Karpas-422 (cell line): Measurements from ENCODE around the gene NUP93. TPM values are rescaled to one million over a fixed set of nuclear protein-coding genes. Genes with fewer than 3 reads are reported as not detected.
"Not testable (repeated sequence)": the region's sequence is repeated elsewhere in the genome, so short reads cannot be mapped to it uniquely, and the experiment has no call there.

Experiments
- DNase-seq: peaks from one replicate; pipeline ENCODE4 v3.0.0-alpha.2; 2015
- H2AFZ ChIP-seq: fragments of 200-600 bp; sonication (generic); 2 replicates; pipeline ENCODE4 v1.6.1; 2014; ENCODE audit warnings: antibody characterized with exemption, low read length, mixed read lengths
- H3K27ac ChIP-seq: fragments of 200-600 bp; sonication (generic); 2 replicates; pipeline ENCODE4 v1.5.1; 2014; ENCODE audit warnings: mild to moderate bottlenecking, low read length, moderate library complexity
- H3K27me3 ChIP-seq: fragments of 200-600 bp; sonication (generic); 2 replicates; pipeline ENCODE4 v1.6.1; 2014; ENCODE audit warnings: low read length, mixed read lengths
- H3K36me3 ChIP-seq: fragments of 200-600 bp; sonication (generic); 2 replicates; pipeline ENCODE4 v1.6.1; 2014; ENCODE audit warnings: low read length, mixed read lengths; ENCODE audit not compliant: insufficient read depth
- H3K4me1 ChIP-seq: fragments of 200-600 bp; sonication (generic); 2 replicates; pipeline ENCODE4 v1.6.1; 2014; ENCODE audit warnings: mild to moderate bottlenecking, low read length, mixed read lengths
- H3K4me2 ChIP-seq: fragments of 200-600 bp; sonication (generic); 2 replicates; pipeline ENCODE4 v1.6.1; 2014; ENCODE audit warnings: low read length, low read depth, mild to moderate bottlenecking; ENCODE audit not compliant: poor library complexity, severe bottlenecking
- H3K4me3 ChIP-seq: fragments of 200-600 bp; sonication (generic); 2 replicates; pipeline ENCODE4 v1.5.1; 2014; ENCODE audit warnings: mild to moderate bottlenecking, antibody characterized with exemption, low read length, mixed read lengths
- H3K79me2 ChIP-seq: fragments of 200-600 bp; sonication (generic); 2 replicates; pipeline ENCODE4 v1.6.1; 2014; ENCODE audit warnings: mild to moderate bottlenecking, low read length, mixed read lengths
- H3K9ac ChIP-seq: fragments of 200-600 bp; sonication (generic); 2 replicates; pipeline ENCODE4 v1.6.0; 2014; ENCODE audit warnings: low read length
- H3K9me2 ChIP-seq: fragments of 200-600 bp; sonication (generic), shearing (Covaris generic); replicated peaks from 2 replicates; pipeline ENCODE4 v1.6.0; 2014; ENCODE audit warnings: mild to moderate bottlenecking, low read length, moderate library complexity; ENCODE audit not compliant: insufficient read depth
- H3K9me3 ChIP-seq: fragments of 300-700, 200-600 bp; sonication (generic); 2 replicates; pipeline ENCODE4 v1.6.1; 2014; ENCODE audit warnings: low read length, mixed read lengths
- H4K20me1 ChIP-seq: fragments of 200-600 bp; sonication (generic); 2 replicates; pipeline ENCODE4 v1.6.1; 2014; ENCODE audit warnings: mild to moderate bottlenecking, antibody characterized with exemption, low read length, low read depth; ENCODE audit not compliant: insufficient read depth
- total RNA-seq: library from RNA; depleted of rRNA; stranded (reverse); fragments of >200 nt; shearing (Covaris generic); gene quantifications from 2 replicates; pipeline ENCODE4 v1.2.3, GENCODE V29; 2014; ENCODE audit warnings: low replicate concordance

The NUP93 gene
- total RNA-seq, 1 experiment from 2014 or later: 116 TPM

DNA sequence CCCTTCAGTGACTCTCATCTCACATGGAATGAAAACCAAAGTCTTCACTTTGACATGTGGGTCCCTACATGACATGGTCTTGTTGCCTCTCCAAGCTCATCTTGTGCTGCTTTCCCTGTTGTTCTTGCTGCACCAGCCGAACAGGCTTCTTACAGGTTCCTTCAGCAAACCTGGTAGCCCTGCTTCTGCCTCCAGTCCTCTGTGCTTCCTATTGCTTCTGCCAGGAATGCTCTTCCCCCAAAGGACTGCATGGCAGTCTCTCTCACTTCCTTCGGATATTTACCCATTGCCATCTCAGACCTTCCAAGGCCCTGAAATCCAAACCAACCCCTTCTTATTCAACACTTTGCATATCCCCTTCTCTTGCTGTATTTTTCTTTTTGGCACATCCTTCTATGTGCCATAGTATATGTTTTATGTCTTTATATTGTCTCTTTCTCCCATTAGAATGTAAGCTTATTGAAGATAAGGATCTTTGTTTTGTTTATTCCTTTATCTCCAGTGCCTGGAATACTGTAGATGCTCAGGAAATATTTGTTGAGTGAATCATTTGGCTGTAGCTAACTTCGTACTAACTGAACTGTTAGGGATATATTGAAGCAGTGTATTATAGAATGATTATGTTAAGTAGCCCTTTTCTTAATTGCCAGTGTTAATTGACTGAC lies 77.2 kb downstream of the NUP93 start:
- Histone ChIP-seq H3K9ac (no peak overlapping the region), H3K79me2 (peaks cover 21% of the 10 kb centered on the region), H3K27ac (no peak overlapping the region), H3K36me3 (peaks cover 22% of the 10 kb centered on the region; the same call in 1 of the 2 replicates), H3K27me3 (no peaks in the 10 kb centered on the region), H2AFZ (no peak overlapping the region), H3K9me2 (no peaks in the 10 kb centered on the region), H3K4me3 (no peak overlapping the region), H3K4me1 (no peaks in the 10 kb centered on the region), H4K20me1 (no peaks in the 10 kb centered on the region), H3K4me2 (no peak overlapping the region), H3K9me3 (no peaks in the 10 kb centered on the region)
- DNase-seq: no peak

DNA sequence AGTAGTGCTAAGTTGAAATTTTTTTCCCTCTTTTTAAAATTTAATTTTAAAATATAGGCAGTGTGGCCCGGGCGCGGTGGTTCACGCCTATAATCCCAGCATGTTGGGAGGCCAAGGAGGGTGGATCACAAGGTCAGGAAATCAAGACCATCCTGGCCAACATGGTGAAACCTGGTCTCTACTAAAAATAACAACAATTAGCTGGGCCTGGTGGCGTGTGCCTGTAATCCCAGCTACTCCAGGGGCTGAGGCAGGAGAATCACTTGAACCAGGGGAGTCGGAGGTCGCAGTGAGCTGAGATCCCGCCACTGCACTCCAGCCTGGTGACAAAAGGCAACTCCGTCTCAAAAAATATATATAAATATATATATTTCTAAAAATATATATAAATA lies 77.7 kb downstream of the NUP93 start:
- not testable (repeated sequence) for DNase-seq, H3K27ac ChIP-seq, H2AFZ ChIP-seq, H3K27me3 ChIP-seq, H3K9me2 ChIP-seq, H3K4me3 ChIP-seq, H4K20me1 ChIP-seq, H3K9me3 ChIP-seq, H3K4me2 ChIP-seq, H3K4me1 ChIP-seq, H3K9ac ChIP-seq
- H3K36me3 ChIP-seq: peaks cover 22% of the 10 kb centered on the region; the same call in 1 of the 2 replicates
- H3K79me2 ChIP-seq: peaks cover 16% of the 10 kb centered on the region; the same call in 1 of the 2 replicates

DNA sequence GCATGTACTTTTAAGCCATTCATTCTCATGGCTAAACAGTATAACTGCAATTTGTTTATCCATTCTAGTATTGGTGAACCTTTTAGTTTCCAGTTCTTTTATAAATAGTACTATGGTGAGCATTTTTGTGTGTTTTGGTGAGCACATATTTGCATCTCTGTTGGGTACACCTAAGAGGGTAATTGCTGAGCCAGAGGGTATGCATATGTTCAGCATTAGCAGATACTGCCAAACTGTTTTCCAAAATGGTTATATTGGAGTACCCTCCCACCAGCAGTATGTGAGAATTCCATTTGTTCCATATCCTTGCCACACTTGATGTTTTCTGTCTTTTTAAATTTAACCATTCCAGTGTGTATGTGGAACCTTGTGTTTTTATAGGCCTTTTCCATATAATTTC lies 81.0 kb downstream of the NUP93 start:
- H3K27ac ChIP-seq: no peak overlapping the region
- no peak overlapping the region for H2AFZ ChIP-seq
- no peak overlapping the region for H3K4me2 ChIP-seq
- peaks cover 9% of the 10 kb centered on the region for H3K4me1 ChIP-seq
- no peak overlapping the region for H3K9ac ChIP-seq
- peaks cover 37% of the 10 kb centered on the region for H3K79me2 ChIP-seq
- H3K9me3 ChIP-seq: no peaks in the 10 kb centered on the region
- H3K4me3 ChIP-seq: no peak overlapping the region
- DNase-seq: no peak
- peaks cover 16% of the 10 kb centered on the region; the same call in 1 of the 2 replicates for H3K36me3 ChIP-seq
- H3K27me3 ChIP-seq: no peaks in the 10 kb centered on the region
- no peaks in the 10 kb centered on the region for H4K20me1 ChIP-seq
- no peaks in the 10 kb centered on the region for H3K9me2 ChIP-seq

DNA sequence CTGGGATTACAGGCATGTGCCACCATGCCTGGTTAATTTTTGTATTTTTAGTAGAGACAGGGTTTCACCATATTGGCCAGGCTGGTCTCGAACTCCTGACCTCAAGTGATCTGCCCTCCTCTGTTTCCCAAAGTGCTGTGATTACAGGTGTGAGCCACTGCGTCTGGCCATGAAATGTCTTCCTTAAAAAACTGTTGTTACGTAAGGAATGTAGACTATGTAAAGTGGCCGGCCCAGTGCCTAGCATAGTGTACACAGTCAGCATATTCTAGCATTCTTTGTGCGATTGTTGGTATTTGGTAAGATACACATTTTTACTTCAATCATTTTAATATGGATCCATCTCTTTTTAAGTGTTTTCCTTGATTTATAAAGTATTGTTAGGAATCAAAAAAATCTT lies 81.7 kb downstream of the NUP93 start:
- not testable (repeated sequence) for H3K4me2 ChIP-seq, H3K9ac ChIP-seq, H3K9me3 ChIP-seq, H4K20me1 ChIP-seq, DNase-seq, H3K9me2 ChIP-seq, H3K4me3 ChIP-seq, H2AFZ ChIP-seq, H3K36me3 ChIP-seq, H3K27ac ChIP-seq, H3K27me3 ChIP-seq
- H3K79me2 ChIP-seq: peaks cover 43% of the 10 kb centered on the region
- H3K4me1 ChIP-seq: peaks cover 15% of the 10 kb centered on the region

DNA sequence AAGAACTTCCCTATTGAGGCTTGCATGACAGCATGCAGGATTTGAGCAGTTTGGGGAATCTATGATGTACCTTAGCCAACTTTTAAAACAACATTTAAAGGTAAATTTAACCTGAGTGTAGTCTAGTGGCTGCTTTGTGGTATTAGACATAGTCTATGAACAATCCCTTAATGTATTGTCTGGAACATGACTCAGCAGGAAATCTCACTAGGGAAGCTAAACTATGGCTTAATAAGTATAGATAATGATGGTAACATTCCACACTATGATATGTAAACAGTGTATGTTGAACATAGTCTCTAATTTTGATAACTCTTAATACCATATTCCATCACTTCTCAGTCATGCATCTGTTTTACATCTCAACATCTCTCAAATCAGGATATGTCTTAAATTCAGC lies 83.0 kb downstream of the NUP93 start:
- Histone ChIP-seq H3K4me2 (no peak overlapping the region), H3K9me2 (no peaks in the 10 kb centered on the region), H3K79me2 (peaks cover 54% of the 10 kb centered on the region), H3K27me3 (no peaks in the 10 kb centered on the region), H3K27ac (0 out of 2 replicates have a peak overlapping the region, but pooled peaks have one; percentile 1), H4K20me1 (no peaks in the 10 kb centered on the region), H3K9me3 (no peaks in the 10 kb centered on the region), H2AFZ (no peak overlapping the region), H3K4me3 (no peak overlapping the region), H3K4me1 (peaks cover 24% of the 10 kb centered on the region), H3K36me3 (peaks cover 4% of the 10 kb centered on the region; the same call in 1 of the 2 replicates), H3K9ac (no peak overlapping the region)
- DNase-seq: no peak

DNA sequence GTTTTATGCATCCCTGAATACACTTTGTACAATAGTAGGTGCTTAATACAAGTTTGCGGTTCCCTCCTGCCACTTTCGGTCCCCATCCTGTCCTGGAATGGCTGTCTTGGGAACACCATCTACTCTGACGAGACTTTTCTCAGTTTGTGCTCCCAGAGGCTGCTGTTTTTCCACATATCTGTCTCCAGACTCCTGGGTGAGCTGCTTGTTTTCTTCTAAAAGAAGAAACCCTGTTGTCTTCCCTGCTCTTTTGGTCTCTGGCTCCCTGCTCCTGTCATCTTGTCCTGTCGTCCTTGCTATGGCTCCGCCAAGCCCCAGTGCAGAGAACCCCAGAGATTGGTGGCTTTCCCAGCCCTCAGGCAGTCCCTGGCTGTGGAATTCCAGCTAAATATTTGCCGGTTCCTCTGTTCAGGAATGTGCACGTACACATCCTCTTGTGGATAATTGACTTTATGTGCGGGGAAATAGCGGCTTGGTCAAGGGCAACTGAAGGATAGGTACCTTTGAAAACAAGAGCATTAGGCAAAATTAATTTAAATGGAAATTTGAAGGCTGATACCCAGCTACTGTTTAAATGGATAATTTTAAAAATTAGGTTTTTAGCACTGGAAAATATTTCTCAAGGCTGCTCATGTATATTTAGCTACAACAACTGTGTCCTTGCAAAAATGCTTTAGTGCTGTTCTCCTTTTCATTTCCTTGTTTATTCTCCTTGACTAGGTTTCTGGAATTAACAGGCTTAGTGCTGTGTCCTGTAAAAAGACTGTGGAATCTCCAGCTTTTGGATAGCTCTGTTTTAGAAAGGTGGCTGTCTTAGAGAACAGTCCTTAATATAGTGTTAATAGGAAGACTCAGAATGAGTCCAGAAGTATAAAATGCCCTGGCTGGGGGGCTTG lies 84.9 kb downstream of the NUP93 start:
- Histone ChIP-seq H3K79me2 (peaks cover 53% of the 10 kb centered on the region), H3K27ac (no peak overlapping the region), H4K20me1 (no peaks in the 10 kb centered on the region), H3K36me3 (peaks cover 9% of the 10 kb centered on the region; the same call in 1 of the 2 replicates), H3K4me3 (no peak overlapping the region), H3K9me2 (no peaks in the 10 kb centered on the region), H3K27me3 (no peaks in the 10 kb centered on the region), H3K9ac (no peak overlapping the region), H3K4me1 (peaks cover 24% of the 10 kb centered on the region), H3K4me2 (no peak overlapping the region), H3K9me3 (no peaks in the 10 kb centered on the region), H2AFZ (no peak overlapping the region)
- DNase-seq: no peak

DNA sequence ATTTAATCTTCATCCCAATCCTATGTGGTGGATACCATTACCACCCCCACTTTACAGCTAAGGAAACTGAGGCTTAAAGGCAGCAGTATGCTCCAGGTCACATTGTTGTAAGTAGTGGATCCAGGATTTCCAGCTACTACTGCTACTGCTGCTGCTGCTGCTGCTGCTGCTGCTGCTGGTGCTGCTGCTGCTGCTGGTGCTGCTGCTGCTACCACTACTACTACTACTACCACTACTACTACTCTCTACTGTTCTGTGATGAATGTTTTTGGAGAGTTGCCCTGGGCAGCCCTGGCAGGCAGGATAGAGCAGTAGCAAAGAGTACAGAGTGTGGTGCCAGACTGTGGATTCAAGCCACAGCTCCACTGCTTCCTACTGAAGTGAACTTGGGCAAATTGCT lies 85.8 kb downstream of the NUP93 start:
- no peaks in the 10 kb centered on the region for H3K9me3 ChIP-seq
- H3K27me3 ChIP-seq: no peaks in the 10 kb centered on the region
- no peak overlapping the region for H3K9ac ChIP-seq
- no peak overlapping the region for H3K4me3 ChIP-seq
- DNase-seq: no peak
- peaks cover 24% of the 10 kb centered on the region for H3K4me1 ChIP-seq
- H3K9me2 ChIP-seq: no peaks in the 10 kb centered on the region
- H3K27ac ChIP-seq: no peak overlapping the region
- no peak overlapping the region for H3K4me2 ChIP-seq
- H4K20me1 ChIP-seq: no peaks in the 10 kb centered on the region
- H3K79me2 ChIP-seq: peaks cover 50% of the 10 kb centered on the region
- no peak overlapping the region for H2AFZ ChIP-seq
- peaks cover 7% of the 10 kb centered on the region; the same call in 1 of the 2 replicates for H3K36me3 ChIP-seq

DNA sequence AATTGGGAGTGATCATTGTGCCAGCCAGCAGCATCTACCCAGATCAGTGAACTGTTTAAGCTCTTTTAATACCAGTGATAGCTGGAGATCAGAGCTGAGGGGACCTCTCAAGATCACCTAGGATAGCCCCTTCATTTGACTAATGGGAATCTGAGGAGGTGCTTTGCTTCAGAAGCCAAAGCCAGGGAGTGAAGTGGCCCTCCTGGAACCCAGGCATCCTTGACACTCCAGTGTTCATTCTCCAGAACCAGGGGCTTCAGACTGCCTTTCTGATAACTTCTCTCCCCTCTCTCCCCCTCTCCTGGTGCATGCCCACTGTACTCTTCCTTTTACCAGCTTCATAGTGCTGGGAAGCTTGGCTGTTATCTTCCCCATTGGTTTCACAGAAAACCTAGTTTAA lies 87.1 kb downstream of the NUP93 start:
- Histone ChIP-seq H3K79me2 (peaks cover 46% of the 10 kb centered on the region), H3K27me3 (no peaks in the 10 kb centered on the region), H3K9me2 (no peaks in the 10 kb centered on the region), H3K9ac (no peak overlapping the region), H3K4me3 (no peak overlapping the region), H3K9me3 (no peaks in the 10 kb centered on the region), H3K4me1 (peaks cover 24% of the 10 kb centered on the region), H2AFZ (no peak overlapping the region), H3K4me2 (peak overlapping the region; percentile 16), H4K20me1 (no peaks in the 10 kb centered on the region), H3K27ac (peak overlapping the region; percentile 27), H3K36me3 (peaks cover 12% of the 10 kb centered on the region)
- DNase-seq: no peak
